Neuronal stem cell (in vitro differentiated cells): ENCODE measurements around the gene PIK3R5.
"Not testable (repeated sequence)": the region's sequence is repeated elsewhere in the genome, so short reads cannot be mapped to it uniquely, and the experiment has no call there.

Experiments used
- DNase-seq: peaks from one replicate; pipeline ENCODE4 v3.0.0-alpha.2; 2013; ENCODE audit warnings: low spot score
- H2AFZ ChIP-seq: one replicate; pipeline ENCODE4 v1.6.1; 2013; ENCODE audit warnings: mild to moderate bottlenecking, low read length, inconsistent platforms
- H2AK5ac ChIP-seq: 2 replicates; pipeline ENCODE4 v1.6.1; 2013; ENCODE audit warnings: low read depth, mild to moderate bottlenecking, inconsistent platforms, low read length, moderate library complexity, mixed read lengths
- H2BK120ac ChIP-seq: 2 replicates; pipeline ENCODE4 v1.6.1; 2013; ENCODE audit warnings: low read depth, mild to moderate bottlenecking, inconsistent platforms, low read length, moderate library complexity, mixed read lengths
- H2BK12ac ChIP-seq: one replicate; pipeline ENCODE4 v1.6.1; 2013; ENCODE audit warnings: low read length, inconsistent platforms
- H2BK15ac ChIP-seq: 2 replicates; pipeline ENCODE4 v1.6.1; 2013; ENCODE audit warnings: mild to moderate bottlenecking, low read length, inconsistent platforms, mixed read lengths
- H2BK5ac ChIP-seq: one replicate; pipeline ENCODE4 v1.6.1; 2013; ENCODE audit warnings: inconsistent platforms, mild to moderate bottlenecking, low read length, moderate library complexity
- H3K14ac ChIP-seq: one replicate; pipeline ENCODE4 v1.6.1; 2013; ENCODE audit warnings: low read length, inconsistent platforms
- H3K18ac ChIP-seq: 2 replicates; pipeline ENCODE4 v1.6.1; 2013; ENCODE audit warnings: low read length, inconsistent platforms
- H3K23ac ChIP-seq: 2 replicates; pipeline ENCODE4 v1.6.1; 2013; ENCODE audit warnings: low read depth, mild to moderate bottlenecking, mixed read lengths, low read length, inconsistent platforms; ENCODE audit not compliant: poor library complexity
- H3K27ac ChIP-seq: replicated peaks from 3 replicates; pipeline ENCODE4 v1.5.1; 2013; ENCODE audit warnings: low read length, inconsistent platforms
- H3K27me3 ChIP-seq, 3 experiments: 2 replicates each; pipeline ENCODE4 v1.6.1; 2013; ENCODE audit warnings: low read length in 3 of 3, mild to moderate bottlenecking in 2 of 3, inconsistent platforms in 1 of 3, low read depth in 1 of 3, mixed read lengths in 1 of 3, moderate library complexity in 1 of 3; ENCODE audit not compliant: control insufficient read depth in 3 of 3, insufficient read depth in 3 of 3
- H3K36me3 ChIP-seq, 2 donors: replicated peaks in 1 of 2; 2 replicates each; pipeline ENCODE4 v1.6.1; 2013; ENCODE audit warnings: low read length in 2 of 2; ENCODE audit not compliant: control insufficient read depth in 2 of 2, insufficient read depth in 2 of 2
- H3K4ac ChIP-seq: 2 replicates; pipeline ENCODE4 v1.6.1; 2013; ENCODE audit warnings: inconsistent platforms, mild to moderate bottlenecking, low read length, moderate library complexity
- H3K4me1 ChIP-seq, 2 donors: 1 replicate in 1 of 2; 2 replicates in 1 of 2; pipeline ENCODE4 v1.6.1; 2013; ENCODE audit warnings: low read length in 2 of 2, low read depth in 1 of 2; ENCODE audit not compliant: control insufficient read depth in 2 of 2, insufficient read depth in 1 of 2
- H3K4me2 ChIP-seq: one replicate; pipeline ENCODE4 v1.6.1; 2013; ENCODE audit warnings: mild to moderate bottlenecking, low read length, inconsistent platforms; ENCODE audit not compliant: insufficient read depth, poor library complexity, severe bottlenecking
- H3K4me3 ChIP-seq, 2 donors: 2 replicates each; pipeline ENCODE4 v1.5.1; 2013; ENCODE audit warnings: low read length in 2 of 2, mild to moderate bottlenecking in 2 of 2, inconsistent platforms in 1 of 2, moderate library complexity in 1 of 2
- H3K79me1 ChIP-seq: one replicate; pipeline ENCODE4 v1.6.1; 2013; ENCODE audit warnings: low read depth, mild to moderate bottlenecking, inconsistent platforms, low read length, moderate library complexity
- H3K9ac ChIP-seq: one replicate; pipeline ENCODE4 v1.6.1; 2013; ENCODE audit warnings: mild to moderate bottlenecking, low read depth, low read length, inconsistent platforms; ENCODE audit not compliant: poor library complexity
- H3K9me3 ChIP-seq, 2 donors: replicated peaks in 1 of 2; 2 replicates each; pipeline versions ENCODE3 to v1.6.1; 2013; ENCODE audit warnings: low read length in 2 of 2, mild to moderate bottlenecking in 2 of 2, inconsistent platforms in 1 of 2, low read depth in 1 of 2, mixed read lengths in 1 of 2, moderate library complexity in 1 of 2; ENCODE audit not compliant: control insufficient read depth in 2 of 2, insufficient read depth in 1 of 2
- H4K8ac ChIP-seq: one replicate; pipeline ENCODE4 v1.6.1; 2013; ENCODE audit warnings: low read depth, mild to moderate bottlenecking, inconsistent platforms, low read length, moderate library complexity
- H4K91ac ChIP-seq: one replicate; pipeline ENCODE4 v1.6.1; 2013; ENCODE audit warnings: low read length, low read depth, mild to moderate bottlenecking, inconsistent platforms; ENCODE audit not compliant: poor library complexity
- WGBS, 2 donors: extraction: QIAGEN DNeasy Blood & Tissue Kit; methylation state at CpG; one replicate each; pipeline ENCODE4 v1.1.7; 2013; ENCODE audit warnings: missing lambda C conversion rate in 2 of 2, mixed read lengths in 1 of 2; ENCODE audit not compliant: insufficient read length in 2 of 2, insufficient replicate concordance in 1 of 2; ENCODE audit errors: extremely low coverage in 2 of 2; 5-methylcytosine and 5-hydroxymethylcytosine counted together

PIK3R5 gene

GRCh38 chr17:8859027-8859803 lies 106.3 kb downstream of the PIK3R5 start:
- no peak overlapping the region for H3K4me2 ChIP-seq
- no peak overlapping the region for H2AK5ac ChIP-seq
- no CpG with 5 or more reads among the region's 11 CpGs for WGBS, 2 donors
- H2BK12ac ChIP-seq: no peak overlapping the region
- H3K18ac ChIP-seq: peak overlapping the region; percentile 78
- H3K9me3 ChIP-seq: no peaks in the 10 kb centered on the region
- H2BK120ac ChIP-seq: no peak overlapping the region
- no peak overlapping the region for H2BK5ac ChIP-seq
- no peak overlapping the region for H4K91ac ChIP-seq
- H3K27me3 ChIP-seq: peaks cover 0 to 6% (median 0%) of the 10 kb centered on the region in 3 experiments
- no peak overlapping the region for H2BK15ac ChIP-seq
- no peak overlapping the region for H3K27ac ChIP-seq
- H3K14ac ChIP-seq: no peak overlapping the region
- no peak for DNase-seq
- no peak overlapping the region for H3K9ac ChIP-seq
- no peaks in the 10 kb centered on the region for H3K36me3 ChIP-seq
- peak overlapping the region; percentile 72 for H2AFZ ChIP-seq
- H4K8ac ChIP-seq: no peak overlapping the region
- peak overlapping the region in 1 of 2 donors; percentile 10 for H3K4me3 ChIP-seq
- no peaks in the 10 kb centered on the region for H3K79me1 ChIP-seq
- H3K4me1 ChIP-seq: peaks cover 14 to 16% of the 10 kb centered on the region in 2 donors
- H3K4ac ChIP-seq: no peak overlapping the region
- H3K23ac ChIP-seq: no peak overlapping the region

DNA sequence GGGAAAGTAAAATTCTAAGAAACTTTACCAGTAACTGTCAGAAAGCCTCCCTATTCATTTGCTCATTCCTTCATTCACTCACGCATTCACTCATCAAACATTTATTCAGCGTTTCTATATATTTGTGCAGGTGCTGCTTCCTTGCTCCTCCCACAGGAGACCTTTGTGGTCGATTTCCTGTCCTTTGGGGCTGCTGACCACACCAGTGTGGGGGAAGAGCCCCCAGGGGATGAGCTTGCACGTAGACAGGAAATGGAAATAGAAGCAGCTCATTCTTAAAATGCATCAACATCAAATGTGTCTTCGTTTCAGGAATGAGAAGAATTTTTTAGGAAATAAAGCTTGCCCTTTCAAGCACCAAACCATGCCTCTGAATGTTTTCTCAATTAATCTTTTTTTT lies 107.6 kb downstream of the PIK3R5 start:
- Histone ChIP-seq H3K79me1 (no peaks in the 10 kb centered on the region), H3K4me1 (peaks cover 14 to 16% of the 10 kb centered on the region in 2 donors), H3K23ac (no peak overlapping the region), H3K4me2 (no peak overlapping the region), H3K14ac (no peak overlapping the region), H3K27me3 (peaks cover 0 to 6% (median 0%) of the 10 kb centered on the region in 3 experiments), H2BK12ac (peak overlapping the region; percentile 63), H2BK15ac (no peak overlapping the region), H2AFZ (no peak overlapping the region), H3K9ac (no peak overlapping the region), H3K27ac (no peak overlapping the region), H2BK5ac (no peak overlapping the region), H3K9me3 (no peaks in the 10 kb centered on the region), H3K4me3 (no peak overlapping the region), H3K18ac (no peak overlapping the region), H3K4ac (no peak overlapping the region), H4K8ac (no peak overlapping the region), H2BK120ac (no peak overlapping the region), H2AK5ac (no peak overlapping the region), H3K36me3 (no peaks in the 10 kb centered on the region), H4K91ac (no peak overlapping the region)
- no CpG with 5 or more reads among the region's 5 CpGs for WGBS, 2 donors
- no peak for DNase-seq

DNA sequence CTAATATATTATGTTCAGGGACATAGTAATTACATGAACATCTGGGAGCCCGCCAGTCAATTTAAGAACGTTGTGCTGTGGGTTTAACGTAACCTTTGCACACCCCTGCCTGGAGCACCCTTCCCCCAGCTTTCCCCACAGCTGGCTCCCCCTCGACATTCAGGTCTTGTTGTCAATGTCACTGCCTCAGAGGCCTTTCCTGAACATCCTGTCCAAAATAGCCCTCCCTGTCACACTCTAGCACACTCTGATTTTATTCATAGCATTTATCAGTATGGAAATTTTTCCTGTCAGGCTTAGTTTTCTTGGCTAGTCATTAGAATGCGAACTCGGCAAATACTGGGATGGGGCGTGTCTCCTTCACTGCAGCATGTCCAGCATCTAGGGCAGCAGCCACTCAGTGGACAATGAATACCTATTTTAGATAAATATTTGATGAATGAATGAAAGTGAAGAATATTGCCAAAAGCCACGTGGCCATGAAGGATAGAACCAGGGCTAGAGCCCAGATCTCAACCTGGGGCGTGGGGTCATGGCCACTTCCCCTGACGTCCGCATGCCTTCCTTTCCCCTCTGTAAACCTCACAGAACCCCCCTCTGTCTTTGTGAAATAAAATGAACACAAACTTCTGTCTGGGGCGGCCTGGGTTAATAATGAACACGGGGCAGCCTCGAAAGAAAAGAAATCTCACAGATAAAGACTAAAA lies 108.5 kb downstream of the PIK3R5 start:
- H3K4me3 ChIP-seq: no peak overlapping the region
- no peak overlapping the region for H2BK15ac ChIP-seq
- peaks cover 14 to 16% of the 10 kb centered on the region in 2 donors for H3K4me1 ChIP-seq
- no peak overlapping the region for H3K14ac ChIP-seq
- no peak overlapping the region for H3K4ac ChIP-seq
- no peak overlapping the region for H4K91ac ChIP-seq
- H3K27me3 ChIP-seq: no peaks in the 10 kb centered on the region
- DNase-seq: no peak
- H2BK12ac ChIP-seq: no peak overlapping the region
- no peak overlapping the region for H3K27ac ChIP-seq
- no peak overlapping the region for H2AK5ac ChIP-seq
- no peak overlapping the region for H3K23ac ChIP-seq
- WGBS, 2 donors: no CpG with 5 or more reads among the region's 14 CpGs
- no peak overlapping the region for H4K8ac ChIP-seq
- no peaks in the 10 kb centered on the region for H3K9me3 ChIP-seq
- H3K4me2 ChIP-seq: no peak overlapping the region
- H3K18ac ChIP-seq: no peak overlapping the region
- no peak overlapping the region for H2BK5ac ChIP-seq
- H2AFZ ChIP-seq: no peak overlapping the region
- no peaks in the 10 kb centered on the region for H3K79me1 ChIP-seq
- H3K9ac ChIP-seq: no peak overlapping the region
- no peaks in the 10 kb centered on the region for H3K36me3 ChIP-seq
- H2BK120ac ChIP-seq: no peak overlapping the region

GRCh38 chr17:8856205-8856603 lies 109.3 kb downstream of the PIK3R5 start:
- peaks cover 14 to 16% of the 10 kb centered on the region in 2 donors for H3K4me1 ChIP-seq
- H2BK120ac ChIP-seq, H2BK12ac ChIP-seq, H3K27ac ChIP-seq, H2BK15ac ChIP-seq, H4K91ac ChIP-seq, H2AK5ac ChIP-seq, H3K9me3 ChIP-seq, H3K4me2 ChIP-seq, H2BK5ac ChIP-seq, DNase-seq, H2AFZ ChIP-seq, H4K8ac ChIP-seq, H3K18ac ChIP-seq, H3K4ac ChIP-seq, H3K79me1 ChIP-seq, H3K23ac ChIP-seq, H3K14ac ChIP-seq, H3K4me3 ChIP-seq, H3K36me3 ChIP-seq, H3K9ac ChIP-seq, H3K27me3 ChIP-seq: not testable (repeated sequence)
- WGBS, 2 donors: no CpG with 5 or more reads among the region's 6 CpGs
